Measurements from ENCODE around the gene SLC27A3. TPM values are rescaled to one million over a fixed set of nuclear protein-coding genes. Genes with fewer than 3 reads are reported as not detected.

Gene SLC27A3
- total and polyA plus RNA-seq, 2 of the 8 experiments (the other 6 are each of a cell fraction or from before 2014, with no cell fraction given) = 39.1 to 40.1 TPM

DNA sequence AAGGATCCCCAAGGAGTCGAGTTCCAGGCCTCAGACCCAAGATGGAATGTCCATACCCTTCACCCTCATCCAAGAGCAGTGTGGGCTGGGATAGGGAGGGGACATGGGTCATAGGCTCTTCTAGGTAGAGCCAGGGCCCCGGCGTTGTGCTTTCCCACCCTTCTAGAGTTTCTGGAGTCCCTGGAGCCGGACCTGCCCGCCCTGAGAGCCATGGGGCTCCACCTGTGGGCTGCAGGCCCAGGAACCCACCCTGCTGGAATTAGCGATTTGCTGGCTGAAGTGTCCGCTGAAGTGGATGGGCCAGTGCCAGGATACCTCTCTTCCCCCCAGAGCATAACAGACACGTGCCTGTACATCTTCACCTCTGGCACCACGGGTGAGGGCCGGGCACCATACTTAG lies 1.1 kb downstream of the SLC27A3 start:
- Histone ChIP-seq H3K23me2 (ENCODE audit: low read depth, low read length) (peaks cover 11% of the 10 kb centered on the region), H2BK120ac (replicated peaks; ENCODE audit: low read depth, low read length) (peak overlapping the region; percentile 36), H3K79me2 (ENCODE audit: control insufficient read depth in 1 of 2, insufficient read depth in 2 of 2, low read length in 2 of 2) (no peaks in the 10 kb centered on the region; a peak in 1 of 4 replicates), H3K18ac (ENCODE audit: extremely low read depth, low read length) (peak overlapping the region; percentile 51; the same call in 1 of the 2 replicates), H3K56ac (replicated peaks; ENCODE audit: insufficient read length, low read depth, low read length) (no peak overlapping the region), H4K8ac (ENCODE audit: extremely low read depth, insufficient read depth, low read length) (peak overlapping the region; percentile 60), H4K5ac (ENCODE audit: insufficient read length, low read depth, low read length) (peak overlapping the region; percentile 64), H2BK5ac (ENCODE audit: low read depth, low read length) (no peak overlapping the region; the same call in 1 of the 2 replicates), H3K4me2 (ENCODE audit: insufficient read depth in 1 of 2, low read depth in 2 of 2, low read length in 2 of 2) (peak overlapping the region; percentile 85 to 87), H3K4me3 (ENCODE audit: extremely low read depth in 1 of 4, insufficient read depth in 2 of 4, low read depth in 3 of 4, low read length in 4 of 4) (peak overlapping the region; percentile 66 to 86 (median 83)), H3K4me1 (replicated peaks in 1 of 4; ENCODE audit: control insufficient read depth in 3 of 4, insufficient read depth in 4 of 4, low read length in 3 of 4) (peaks cover 0 to 17% (median 11%) of the 10 kb centered on the region in 4 experiments; a peak in 6 of 7 replicates), H4K91ac (replicated peaks; ENCODE audit: insufficient read length, low read length) (peak overlapping the region; percentile 75), H4K20me1 (replicated peaks in 1 of 2; ENCODE audit: control insufficient read depth in 1 of 2, insufficient read depth in 2 of 2, low read length in 2 of 2) (no peaks in the 10 kb centered on the region), H3K36me3 (ENCODE audit: control insufficient read depth in 2 of 4, insufficient read depth in 4 of 4, low read length in 3 of 4) (peaks cover 6 to 19% (median 11%) of the 10 kb centered on the region in 4 experiments; a peak in 4 of 8 replicates), H3K23ac (ENCODE audit: insufficient read length) (no peak overlapping the region), H2AFZ (ENCODE audit: low read length) (peak overlapping the region; percentile 59; the same call in 1 of the 2 replicates), H3K79me1 (ENCODE audit: low read depth, low read length) (peaks cover 5% of the 10 kb centered on the region; the same call in 1 of the 2 replicates), H3K9ac (replicated peaks in 1 of 4; ENCODE audit: extremely low read depth in 1 of 4, low read depth in 3 of 4, low read length in 3 of 4) (no peak overlapping the region), H3K27me3 (replicated peaks in 1 of 4; ENCODE audit: control insufficient read depth in 3 of 4, extremely low read depth in 1 of 4, insufficient read depth in 3 of 4, low read length in 3 of 4) (no peaks in the 10 kb centered on the region; a peak in 1 of 7 replicates), H3K14ac (ENCODE audit: insufficient read length) (no peak overlapping the region), H2AK5ac (ENCODE audit: low read depth, low read length) (0 out of 2 replicates have a peak overlapping the region, but pooled peaks have one; percentile 6), H2BK20ac (ENCODE audit: low read length) (no peak overlapping the region), H3K4ac (replicated peaks; ENCODE audit: insufficient read length, low read depth, low read length) (no peak overlapping the region), H3K9me3 (ENCODE audit: insufficient read depth in 2 of 2, low read depth in 1 of 2, low read length in 1 of 2) (no peaks in the 10 kb centered on the region), H3K27ac (ENCODE audit: low read depth, low read length) (no peak overlapping the region), H2BK15ac (ENCODE audit: low read length) (no peak overlapping the region; the same call in 1 of the 2 replicates), H2BK12ac (ENCODE audit: low read depth, low read length) (no peak overlapping the region)
- DNase-seq (ENCODE audit: low read depth in 1 of 2, low spot score in 2 of 2) = peak in 1 of 2 experiments; percentile 62
- no peak for TF ChIP-seq SRF (IDR thresholded peaks at IDR 0.05; ENCODE audit: low read depth, low read length)
- no peak for TF ChIP-seq POU5F1 (IDR thresholded peaks at IDR 0.05; ENCODE audit: low read depth, low read length)
- TF ChIP-seq CTBP2 (IDR thresholded peaks at IDR 0.05; ENCODE audit: borderline replicate concordance, insufficient read depth, insufficient read length, low read length) = no peak
- no peak for TF ChIP-seq SP1 (IDR thresholded peaks at IDR 0.05; ENCODE audit: low read depth, low read length)
- TF ChIP-seq SP2 (IDR thresholded peaks at IDR 0.05; ENCODE audit: low read length) = no peak
- no peak for TF ChIP-seq EGR1 (IDR thresholded peaks at IDR 0.05; ENCODE audit: borderline replicate concordance, low read depth, low read length)
- WGBS, 2 experiments (ENCODE audit: extremely low coverage in 1 of 2, insufficient coverage in 1 of 2, insufficient read length in 1 of 2, insufficient replicate concordance in 2 of 2, low coverage in 1 of 2, low lambda C conversion rate in 2 of 2, missing lambda C conversion rate in 1 of 2) = 66% methylated on average over 10 of the region's 10 CpGs; no CpG with 5 or more reads in 1 of the 2 experiments
- POLR2A ChIA-PET (ENCODE audit: partially characterized antibody) = interaction anchor here (1.1 to 6.3 kb wide), 17 partner anchors 9 to 216 kb away, joined by 3 to 53 read pairs (median 5); partner anchors contain the start of genes CHTOP, CRTC2, JTB and RPS27
- no peak for FAIRE-seq
- CTCF ChIA-PET (ENCODE audit: partially characterized antibody) = interaction anchor here (1.1 to 2.7 kb wide), 4 partner anchors 13 to 98 kb away, joined by 4 to 12 read pairs (median 6); partner anchors contain the start of gene NPR1

Data from H1 (cell line).